Measurements from ENCODE around the gene TOMM6.

TOMM6 gene

DNA sequence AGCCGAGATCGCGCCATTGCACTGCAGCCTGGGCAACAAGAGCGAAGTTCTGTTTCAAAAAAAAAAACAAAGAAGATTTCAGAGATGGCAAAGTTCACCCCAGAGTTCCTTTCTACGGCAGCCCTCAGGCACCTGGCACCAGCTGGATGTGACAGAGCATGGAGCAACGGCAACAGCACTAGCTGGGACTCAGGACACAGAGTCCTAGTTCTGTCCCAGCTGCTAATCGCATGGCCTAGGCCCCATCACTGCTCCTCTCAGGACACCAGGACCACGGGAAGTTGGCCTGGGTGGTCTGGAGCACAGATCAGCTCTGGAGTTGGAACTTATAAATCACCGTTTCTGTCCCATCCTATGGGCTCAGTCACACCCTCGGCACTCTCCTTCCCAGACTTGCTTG is 41.4 kb upstream of the TOMM6 start:
- no peak for DNase-seq (ENCODE audit: low spot score)
- TF ChIP-seq, protein P1, sequence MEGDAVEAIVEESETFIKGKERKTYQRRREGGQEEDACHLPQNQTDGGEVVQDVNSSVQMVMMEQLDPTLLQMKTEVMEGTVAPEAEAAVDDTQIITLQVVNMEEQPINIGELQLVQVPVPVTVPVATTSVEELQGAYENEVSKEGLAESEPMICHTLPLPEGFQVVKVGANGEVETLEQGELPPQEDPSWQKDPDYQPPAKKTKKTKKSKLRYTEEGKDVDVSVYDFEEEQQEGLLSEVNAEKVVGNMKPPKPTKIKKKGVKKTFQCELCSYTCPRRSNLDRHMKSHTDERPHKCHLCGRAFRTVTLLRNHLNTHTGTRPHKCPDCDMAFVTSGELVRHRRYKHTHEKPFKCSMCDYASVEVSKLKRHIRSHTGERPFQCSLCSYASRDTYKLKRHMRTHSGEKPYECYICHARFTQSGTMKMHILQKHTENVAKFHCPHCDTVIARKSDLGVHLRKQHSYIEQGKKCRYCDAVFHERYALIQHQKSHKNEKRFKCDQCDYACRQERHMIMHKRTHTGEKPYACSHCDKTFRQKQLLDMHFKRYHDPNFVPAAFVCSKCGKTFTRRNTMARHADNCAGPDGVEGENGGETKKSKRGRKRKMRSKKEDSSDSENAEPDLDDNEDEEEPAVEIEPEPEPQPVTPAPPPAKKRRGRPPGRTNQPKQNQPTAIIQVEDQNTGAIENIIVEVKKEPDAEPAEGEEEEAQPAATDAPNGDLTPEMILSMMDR (IDR thresholded peaks at IDR 0.05; ENCODE audit: extremely low read depth, missing control alignments) = no peak

DNA sequence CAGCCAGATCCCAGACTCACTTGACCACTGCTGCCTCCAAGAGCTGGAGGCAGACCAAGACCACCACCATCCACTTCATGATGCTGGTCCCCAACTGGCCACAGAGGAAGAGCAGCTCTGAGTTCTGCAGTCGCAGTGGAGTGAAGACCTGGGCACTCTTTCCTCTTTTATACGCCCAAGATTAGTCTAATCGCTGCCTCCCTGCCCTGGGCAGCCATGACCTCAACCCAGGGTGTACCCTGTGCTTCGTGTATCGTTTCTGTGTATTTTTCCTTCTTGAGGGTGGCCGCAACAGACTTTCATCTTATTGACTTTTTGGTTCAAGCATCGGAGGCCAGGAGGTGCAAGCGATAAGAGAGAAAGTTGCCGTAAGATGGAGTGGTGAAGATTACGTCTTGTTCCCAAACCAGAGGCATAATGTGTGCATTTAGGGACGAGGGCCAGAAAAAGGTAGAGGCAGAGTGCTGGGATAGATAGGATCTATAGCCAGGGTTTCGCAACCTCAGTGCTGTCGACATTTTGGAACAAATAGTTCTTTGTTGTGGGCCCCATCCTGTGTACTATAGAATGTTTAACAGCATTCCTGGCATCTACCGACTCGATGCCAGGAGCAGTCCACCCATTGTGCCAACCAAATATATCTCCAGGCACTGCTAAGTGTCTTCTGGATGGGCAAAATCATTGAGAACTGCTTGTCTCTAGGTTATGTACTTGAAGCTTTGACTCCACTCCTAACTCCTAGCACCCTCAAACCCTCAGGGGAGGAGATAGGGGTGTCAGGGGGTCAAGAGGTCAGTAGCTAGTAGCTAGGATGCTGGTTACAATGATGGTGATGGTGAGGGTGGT is 40.0 kb upstream of the TOMM6 start, which contains the start of gene PGC:
TSS of gene PGC (minus strand) at position 142 of the 846 bp plus-strand sequence. CDS start at position 79, 63 bp downstream.
- no peak for DNase-seq (ENCODE audit: low spot score)
- TF ChIP-seq, protein P1 (IDR thresholded peaks at IDR 0.05; ENCODE audit: extremely low read depth, missing control alignments) = no peak

DNA sequence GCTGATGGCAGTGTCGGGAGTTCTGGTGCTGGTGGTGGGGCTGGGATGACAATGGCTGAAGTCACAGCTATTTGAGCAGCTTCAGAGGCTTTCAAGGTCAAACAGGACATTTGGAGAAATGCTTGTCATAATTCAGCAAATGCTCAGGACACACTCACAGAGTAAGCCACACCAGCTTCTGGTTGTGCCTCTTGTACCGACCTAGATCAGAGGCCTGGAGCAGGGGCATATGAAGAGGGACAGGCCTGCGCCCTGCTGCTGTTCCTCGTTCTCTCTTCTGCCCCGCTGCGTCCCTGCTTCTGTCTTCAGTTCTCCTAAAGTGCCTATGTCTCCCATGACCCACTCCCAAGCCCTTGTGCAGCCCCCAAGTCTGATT is 39.4 kb upstream of the TOMM6 start:
- DNase-seq (ENCODE audit: low spot score) = no peak

DNA sequence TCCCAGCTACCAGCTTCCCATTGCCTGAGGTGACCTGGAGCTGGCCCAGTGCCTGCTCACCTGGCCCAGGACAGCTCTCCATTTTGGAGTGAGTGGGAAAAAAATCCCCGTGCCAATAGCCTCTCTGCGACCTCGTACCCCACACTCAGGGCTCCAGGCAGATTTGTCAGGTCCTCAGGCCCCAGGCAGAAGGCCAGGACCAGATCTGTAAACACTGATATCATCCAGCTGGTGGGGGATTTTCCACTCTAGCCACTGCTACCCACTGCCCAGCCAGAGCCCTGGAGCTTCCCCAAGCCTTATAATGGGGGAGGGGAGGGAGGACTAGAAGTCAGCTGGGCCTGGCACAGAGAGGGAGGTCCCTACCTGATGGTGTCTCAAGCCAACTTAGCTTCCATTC is 39.0 kb upstream of the TOMM6 start:
- TF ChIP-seq, protein P1 (IDR thresholded peaks at IDR 0.05; ENCODE audit: extremely low read depth, missing control alignments) = no peak
- DNase-seq (ENCODE audit: low spot score) = no peak

More for the DNA sequence above, 39.4 kb upstream of the TOMM6 start:
- TF ChIP-seq, protein P1 (IDR thresholded peaks at IDR 0.05; ENCODE audit: extremely low read depth, missing control alignments) = no peak

DNA sequence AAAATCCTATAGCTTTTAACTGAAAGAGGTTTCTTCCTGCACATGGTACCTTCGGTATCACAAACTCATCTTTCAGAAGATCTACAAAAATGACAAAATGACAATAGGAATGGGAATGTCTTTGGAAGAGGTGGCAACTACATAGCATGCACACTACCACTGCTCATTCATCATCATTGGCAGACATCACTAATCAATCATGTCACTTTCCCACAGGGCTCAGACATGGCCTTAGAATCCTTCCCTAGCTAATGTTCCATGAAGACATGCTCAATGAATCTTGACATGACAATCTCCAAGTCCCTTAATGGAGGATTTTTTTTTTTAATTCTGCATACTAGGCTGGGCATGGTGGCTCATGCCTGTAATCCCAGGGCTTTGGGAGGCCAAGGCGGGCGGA is 37.1 kb upstream of the TOMM6 start:
- TF ChIP-seq, protein P1 (IDR thresholded peaks at IDR 0.05; ENCODE audit: extremely low read depth, missing control alignments) = no peak
- no peak for DNase-seq (ENCODE audit: low spot score)

DNA sequence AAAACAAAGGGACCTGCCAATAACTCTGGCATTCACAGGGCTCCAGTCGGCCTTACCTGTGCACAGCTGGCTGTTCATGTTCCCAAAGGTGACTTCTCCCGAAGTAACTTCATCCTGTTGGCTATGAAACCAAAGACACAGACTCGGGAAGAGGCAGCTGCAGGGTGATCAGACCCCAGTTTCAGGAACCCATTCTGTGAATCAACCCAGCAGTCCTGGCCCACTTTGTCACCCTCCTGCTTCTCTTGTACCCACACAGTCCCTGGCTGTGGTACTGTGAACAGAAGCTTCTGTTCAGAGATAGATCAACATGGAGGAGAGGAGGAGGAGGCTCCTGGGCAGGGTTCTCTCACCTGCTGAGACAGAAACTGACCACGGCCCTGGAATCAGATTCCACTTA is 31.6 kb upstream of the TOMM6 start:
- DNase-seq (ENCODE audit: low spot score) = no peak
- TF ChIP-seq, protein P1 (IDR thresholded peaks at IDR 0.05; ENCODE audit: extremely low read depth, missing control alignments) = no peak

DNA sequence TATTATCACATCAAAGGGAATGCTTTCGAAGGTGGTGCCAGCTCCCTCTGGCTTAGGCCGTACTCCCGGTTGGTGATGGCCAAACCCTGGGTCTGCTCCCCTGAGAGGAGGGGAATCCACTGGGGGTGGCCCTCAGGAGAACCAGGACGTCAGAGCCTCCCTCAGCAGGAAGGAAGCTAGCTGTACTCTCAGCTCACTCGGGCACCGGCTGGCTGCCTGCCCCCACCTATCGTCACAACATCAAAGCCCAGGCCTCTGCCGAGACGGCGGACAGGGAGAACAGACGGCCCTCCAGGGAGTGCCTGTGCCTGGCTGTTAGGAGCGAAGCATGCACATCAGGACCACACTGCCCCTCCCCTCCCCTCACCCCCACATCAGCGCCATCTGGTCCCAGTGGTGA is 31.1 kb upstream of the TOMM6 start:
- TF ChIP-seq, protein P1 (IDR thresholded peaks at IDR 0.05; ENCODE audit: extremely low read depth, missing control alignments) = no peak

More for the DNA sequence above, 31.1 kb upstream of the TOMM6 start:
- no peak for DNase-seq (ENCODE audit: low spot score)
